Neuron (in vitro differentiated cells): ENCODE results near the gene SLC25A26.

ENCODE experiments used
- H2AFZ ChIP-seq: one replicate; pipeline ENCODE4 v1.6.1; 2013; ENCODE audit warnings: low read depth, mild to moderate bottlenecking, inconsistent platforms, low read length, moderate library complexity
- H3K27me3 ChIP-seq: one replicate; pipeline ENCODE4 v1.6.1; 2013; ENCODE audit warnings: low read length; ENCODE audit not compliant: insufficient read depth
- H3K36me3 ChIP-seq: one replicate; pipeline ENCODE4 v1.6.1; 2013; ENCODE audit warnings: low read length; ENCODE audit not compliant: insufficient read depth
- H3K4me1 ChIP-seq: one replicate; pipeline ENCODE4 v1.6.1; 2013; ENCODE audit warnings: low read length; ENCODE audit not compliant: insufficient read depth
- H3K4me3 ChIP-seq: 2 replicates; pipeline ENCODE4 v1.5.1; 2013; ENCODE audit warnings: mild to moderate bottlenecking, low read length, moderate library complexity
- H3K9me3 ChIP-seq: one replicate; pipeline ENCODE4 v1.6.1; 2013; ENCODE audit warnings: low read length

Gene SLC25A26

DNA sequence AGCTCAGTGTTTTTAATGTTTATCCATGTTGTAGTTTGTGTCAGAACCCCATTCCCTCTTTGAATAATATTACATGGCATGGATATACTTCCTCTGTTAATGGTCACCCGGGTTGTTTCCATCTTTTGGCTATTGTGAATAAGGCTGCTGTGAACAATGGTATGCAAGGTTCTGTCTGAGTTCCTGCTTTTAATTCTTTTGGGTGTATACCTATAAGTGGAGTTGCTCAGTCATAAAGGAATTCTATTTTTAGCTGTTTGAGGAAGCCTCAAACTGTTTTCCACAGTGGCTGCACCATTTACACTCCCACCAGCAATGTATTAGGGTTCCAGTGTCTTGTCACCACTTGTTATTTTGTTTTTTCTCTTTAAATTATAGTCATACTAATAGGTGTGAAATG is 99.6 kb downstream of the SLC25A26 start:
- no peaks in the 10 kb centered on the region for H3K27me3 ChIP-seq
- peaks cover 5% of the 10 kb centered on the region for H3K9me3 ChIP-seq
- H3K36me3 ChIP-seq, result no peaks in the 10 kb centered on the region
- H2AFZ ChIP-seq, result no peak overlapping the region
- H3K4me1 ChIP-seq, result no peaks in the 10 kb centered on the region
- H3K4me3 ChIP-seq, result no peak overlapping the region

DNA sequence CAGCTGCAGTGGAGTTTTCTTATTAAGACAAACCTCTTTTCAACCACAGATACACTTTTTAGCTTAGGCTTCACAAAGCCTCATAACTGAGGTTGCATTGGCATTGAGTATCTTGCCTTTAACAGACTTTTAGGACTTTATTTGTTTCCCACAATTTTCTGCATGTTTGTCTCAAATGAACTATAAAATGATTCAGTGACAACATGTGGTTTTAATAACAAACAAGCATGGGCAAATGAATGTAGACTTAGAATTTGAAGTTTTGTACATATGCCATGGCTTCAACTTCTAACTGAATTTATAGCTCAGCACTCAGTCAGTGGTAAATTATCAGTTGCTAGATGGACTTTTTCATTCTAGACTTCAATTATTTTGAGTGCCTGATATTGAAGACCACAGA is 101.6 kb downstream of the SLC25A26 start:
- Histone ChIP-seq H2AFZ (no peak overlapping the region), H3K4me1 (no peaks in the 10 kb centered on the region), H3K27me3 (no peaks in the 10 kb centered on the region), H3K4me3 (no peak overlapping the region), H3K9me3 (peaks cover 2% of the 10 kb centered on the region), H3K36me3 (no peaks in the 10 kb centered on the region)

DNA sequence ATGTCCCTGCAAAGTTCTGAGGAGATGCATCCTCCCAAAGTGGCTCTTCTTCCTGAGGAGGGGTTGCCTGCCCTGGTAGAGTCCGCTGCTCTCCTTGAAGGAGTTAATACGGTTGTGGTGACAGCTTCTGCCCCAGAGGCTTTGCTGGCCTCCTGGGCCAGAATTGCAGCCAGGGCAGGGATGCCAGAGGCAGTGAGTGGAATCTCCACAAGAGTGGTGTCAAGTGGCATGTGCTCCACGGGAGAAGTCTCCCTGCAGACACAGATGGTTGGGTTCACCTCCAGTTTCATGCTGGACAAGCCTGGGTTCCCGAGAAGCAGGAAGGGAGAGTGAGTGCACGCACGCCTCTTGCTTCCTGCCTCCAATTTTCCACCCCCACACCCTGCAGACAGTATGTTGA is 105.5 kb downstream of the SLC25A26 start:
- H2AFZ ChIP-seq, result no peak overlapping the region
- no peaks in the 10 kb centered on the region for H3K27me3 ChIP-seq
- H3K4me3 ChIP-seq, result no peak overlapping the region
- H3K9me3 ChIP-seq, result peaks cover 2% of the 10 kb centered on the region
- no peaks in the 10 kb centered on the region for H3K36me3 ChIP-seq
- H3K4me1 ChIP-seq, result no peaks in the 10 kb centered on the region

DNA sequence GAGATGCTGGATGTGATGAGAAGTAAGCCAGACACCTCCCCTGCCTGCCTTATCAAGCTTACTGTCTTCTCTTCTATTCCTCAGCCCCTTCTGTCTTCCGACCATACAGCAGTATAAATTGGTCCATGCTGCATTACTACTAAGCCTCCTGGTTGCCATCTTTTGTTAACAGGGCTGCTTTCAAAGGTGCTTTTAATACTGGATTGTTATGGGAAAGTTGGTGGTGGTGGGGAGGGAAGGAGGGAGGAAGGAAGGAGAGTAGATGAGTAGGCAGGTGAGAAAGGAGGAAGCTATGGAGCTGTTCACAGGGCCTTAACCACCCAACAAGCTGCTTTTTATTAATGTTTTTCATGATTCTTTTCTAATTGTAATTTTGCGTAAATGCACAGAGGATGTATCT is 114.9 kb downstream of the SLC25A26 start:
- Histone ChIP-seq H3K27me3 (no peaks in the 10 kb centered on the region), H2AFZ (no peak overlapping the region), H3K36me3 (no peaks in the 10 kb centered on the region), H3K4me1 (peaks cover 18% of the 10 kb centered on the region), H3K9me3 (no peaks in the 10 kb centered on the region), H3K4me3 (no peak overlapping the region)

DNA sequence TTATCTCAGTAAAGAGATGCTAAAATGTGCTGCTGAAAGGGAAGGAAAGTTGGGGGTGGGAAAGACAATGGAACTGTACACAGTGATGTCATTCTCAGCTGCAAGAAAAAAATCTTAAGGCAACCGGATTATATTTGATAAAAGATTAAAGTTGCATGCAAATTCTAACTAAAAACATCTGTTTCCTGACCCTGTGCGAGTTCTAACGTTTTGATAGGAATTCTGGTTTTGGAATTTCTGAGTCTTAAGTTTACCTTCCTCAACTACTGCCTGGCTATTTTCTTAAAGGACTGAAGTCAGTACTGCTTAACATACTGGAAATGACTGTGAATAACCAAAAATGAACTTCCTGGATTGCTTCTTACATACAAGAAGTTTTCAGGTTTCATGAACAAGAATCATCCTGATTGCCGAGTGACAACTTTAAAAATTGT is 115.5 kb downstream of the SLC25A26 start:
- Histone ChIP-seq H3K4me3 (no peak overlapping the region), H3K27me3 (no peaks in the 10 kb centered on the region), H2AFZ (no peak overlapping the region), H3K36me3 (no peaks in the 10 kb centered on the region), H3K9me3 (no peaks in the 10 kb centered on the region), H3K4me1 (peaks cover 18% of the 10 kb centered on the region)

DNA sequence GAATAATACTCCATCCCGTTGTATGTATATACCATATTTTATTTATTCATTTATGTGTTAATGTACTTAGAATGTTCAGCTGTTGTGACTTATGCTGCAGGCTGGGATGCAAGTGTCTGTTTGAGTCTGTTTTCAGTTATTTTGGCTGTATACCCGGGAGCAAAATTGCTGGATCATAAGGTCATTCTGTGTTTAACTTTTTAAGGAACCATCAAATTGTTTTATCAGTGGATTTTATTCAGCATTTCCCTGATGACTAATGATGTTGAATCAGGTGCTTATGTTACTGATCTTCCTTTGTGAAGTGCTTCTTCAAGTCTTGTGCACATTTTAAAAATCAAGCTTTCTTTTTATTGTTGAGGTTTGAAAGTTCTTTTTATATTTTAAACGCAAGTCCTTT is 118.1 kb downstream of the SLC25A26 start:
- no peak overlapping the region for H2AFZ ChIP-seq
- H3K27me3 ChIP-seq, result no peaks in the 10 kb centered on the region
- no peak overlapping the region for H3K4me3 ChIP-seq

DNA sequence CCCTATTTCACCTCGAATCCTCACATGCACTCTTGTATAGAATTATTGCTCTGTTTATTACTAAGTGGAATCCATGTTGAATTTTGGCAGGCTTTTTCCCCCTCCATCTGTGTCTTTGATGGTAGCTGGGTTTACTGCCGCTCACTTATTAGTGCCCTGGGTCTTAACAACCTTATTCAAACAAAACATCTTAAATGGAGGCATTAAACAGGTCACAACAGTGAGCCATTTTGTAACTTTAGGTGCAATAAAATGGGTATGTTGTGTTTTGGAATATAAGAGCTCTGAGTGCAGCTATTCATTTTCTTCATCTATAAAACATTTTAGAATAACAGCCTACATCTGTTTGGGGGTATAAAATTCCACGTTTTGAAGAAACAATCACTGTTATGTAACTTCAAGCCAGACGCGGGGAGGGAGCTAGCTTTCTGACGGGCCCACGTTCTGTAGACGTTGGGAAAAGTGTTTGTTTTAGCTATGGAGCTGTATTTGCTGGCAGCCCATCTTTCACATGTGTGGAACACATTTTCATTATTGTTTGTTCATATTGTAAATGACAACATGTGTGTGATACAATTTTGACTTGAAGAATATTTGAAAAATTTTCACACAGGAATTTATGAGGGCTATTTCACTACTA is 122.0 kb downstream of the SLC25A26 start:
- Histone ChIP-seq H2AFZ (no peak overlapping the region), H3K36me3 (no peaks in the 10 kb centered on the region), H3K4me1 (no peaks in the 10 kb centered on the region), H3K4me3 (no peak overlapping the region), H3K9me3 (no peaks in the 10 kb centered on the region), H3K27me3 (no peaks in the 10 kb centered on the region)

More for the DNA sequence above, 118.1 kb downstream of the SLC25A26 start:
- H3K36me3 ChIP-seq, result no peaks in the 10 kb centered on the region
- H3K9me3 ChIP-seq, result no peaks in the 10 kb centered on the region
- peaks cover 18% of the 10 kb centered on the region for H3K4me1 ChIP-seq

DNA sequence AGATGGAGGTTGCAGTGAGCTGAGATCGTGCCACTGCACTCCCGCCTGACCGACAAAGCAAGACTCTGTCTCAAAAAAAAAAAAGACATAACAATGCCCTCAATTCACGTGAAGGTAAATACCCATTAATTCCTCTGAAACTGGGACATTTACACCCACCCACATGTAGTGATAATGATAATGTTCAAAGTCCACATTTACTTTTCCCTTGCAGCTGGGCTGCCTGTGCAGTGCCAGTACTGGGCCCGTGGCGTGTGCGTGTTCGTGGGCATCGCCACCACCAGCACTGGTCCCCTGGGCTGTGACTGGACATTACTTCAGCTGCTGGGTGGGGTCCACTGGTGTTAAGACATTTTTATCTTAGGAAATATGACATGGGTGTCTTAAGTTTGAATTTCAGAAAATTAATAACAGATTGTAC is 123.6 kb downstream of the SLC25A26 start:
- Histone ChIP-seq H3K4me1 (no peaks in the 10 kb centered on the region), H2AFZ (no peak overlapping the region), H3K9me3 (no peaks in the 10 kb centered on the region), H3K27me3 (no peaks in the 10 kb centered on the region), H3K4me3 (no peak overlapping the region), H3K36me3 (no peaks in the 10 kb centered on the region)

DNA sequence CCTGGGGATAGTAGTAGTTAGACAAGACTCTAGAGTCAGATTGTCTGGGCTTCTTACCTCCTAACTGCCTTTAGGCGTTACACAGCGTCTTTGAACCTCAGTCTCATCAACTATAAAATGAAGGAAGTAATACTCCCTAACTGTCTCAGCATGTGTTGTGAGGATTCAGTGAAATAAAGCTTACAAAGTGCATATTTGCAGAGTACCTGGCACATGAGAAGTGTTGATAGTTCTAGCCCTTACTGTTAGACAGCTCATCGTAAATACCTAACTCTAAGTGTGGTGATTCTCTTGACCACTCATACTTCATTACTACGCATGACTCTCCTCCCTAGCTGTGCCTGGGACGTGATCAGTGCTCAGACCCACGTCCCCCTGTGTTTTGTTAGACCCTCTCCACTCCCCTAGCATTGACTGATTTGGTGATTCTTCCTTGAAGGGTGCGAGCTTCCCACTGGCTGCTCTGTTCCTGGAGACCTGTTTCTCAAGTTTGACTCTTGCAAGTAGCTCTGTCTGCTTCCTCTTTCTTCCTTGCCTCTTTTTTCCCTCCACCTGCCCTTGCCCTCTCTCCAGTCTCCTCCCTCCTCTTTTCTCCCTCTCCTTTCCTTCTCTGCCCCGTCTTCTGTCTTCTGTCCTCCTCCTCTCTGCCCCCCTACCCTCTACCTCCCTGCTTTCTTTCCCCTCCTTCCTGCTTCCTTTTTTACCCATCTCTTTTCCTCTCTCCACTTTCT is 124.2 kb downstream of the SLC25A26 start:
- Histone ChIP-seq H3K4me3 (no peak overlapping the region), H3K4me1 (no peaks in the 10 kb centered on the region), H3K36me3 (no peaks in the 10 kb centered on the region), H3K27me3 (no peaks in the 10 kb centered on the region), H2AFZ (no peak overlapping the region), H3K9me3 (no peaks in the 10 kb centered on the region)

DNA sequence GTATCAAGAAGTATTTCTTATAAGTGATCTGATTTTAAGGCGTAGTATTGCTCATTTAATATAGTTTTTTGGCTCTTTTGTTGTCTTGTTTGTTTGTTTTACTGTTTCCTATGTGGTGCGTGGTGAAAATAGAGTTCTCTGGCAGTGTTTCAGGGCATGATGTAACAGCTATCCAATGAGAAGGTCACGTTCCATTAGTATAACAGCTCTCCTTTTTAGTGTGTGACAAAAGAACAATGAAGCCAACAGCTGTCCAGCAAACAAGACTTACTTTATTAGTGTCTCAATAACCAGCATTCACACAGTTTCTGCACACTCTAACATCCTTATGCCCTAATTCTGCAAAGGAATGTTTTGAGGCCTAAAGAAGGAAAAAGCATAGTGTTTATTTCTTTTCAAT is 127.9 kb downstream of the SLC25A26 start:
- no peaks in the 10 kb centered on the region for H3K9me3 ChIP-seq
- H2AFZ ChIP-seq, result no peak overlapping the region
- no peaks in the 10 kb centered on the region for H3K27me3 ChIP-seq
- H3K4me3 ChIP-seq, result no peak overlapping the region
- H3K36me3 ChIP-seq, result no peaks in the 10 kb centered on the region
- H3K4me1 ChIP-seq, result no peaks in the 10 kb centered on the region

DNA sequence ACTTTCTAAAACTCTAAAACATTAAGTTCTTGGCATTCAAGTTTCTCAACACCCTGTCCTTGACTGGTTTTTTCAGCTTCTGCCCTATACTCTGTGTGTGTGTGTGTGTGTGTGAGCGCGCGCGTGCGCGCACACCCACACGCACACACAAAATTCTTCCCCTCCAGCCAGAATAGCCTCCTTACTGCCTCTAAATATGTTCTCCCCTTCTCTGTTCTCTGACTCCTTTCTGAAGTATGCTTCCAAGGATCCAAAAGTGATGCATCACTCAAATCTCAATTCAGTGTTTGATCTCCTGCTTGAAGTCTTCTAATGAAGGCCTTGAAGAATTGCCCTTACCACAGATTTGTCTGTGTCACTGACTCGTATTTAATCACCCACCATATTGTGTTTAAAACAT is 129.8 kb downstream of the SLC25A26 start:
- no peaks in the 10 kb centered on the region for H3K36me3 ChIP-seq
- no peaks in the 10 kb centered on the region for H3K9me3 ChIP-seq
- H3K27me3 ChIP-seq, result no peaks in the 10 kb centered on the region
- H3K4me1 ChIP-seq, result no peaks in the 10 kb centered on the region
- H3K4me3 ChIP-seq, result no peak overlapping the region
- H2AFZ ChIP-seq, result no peak overlapping the region

DNA sequence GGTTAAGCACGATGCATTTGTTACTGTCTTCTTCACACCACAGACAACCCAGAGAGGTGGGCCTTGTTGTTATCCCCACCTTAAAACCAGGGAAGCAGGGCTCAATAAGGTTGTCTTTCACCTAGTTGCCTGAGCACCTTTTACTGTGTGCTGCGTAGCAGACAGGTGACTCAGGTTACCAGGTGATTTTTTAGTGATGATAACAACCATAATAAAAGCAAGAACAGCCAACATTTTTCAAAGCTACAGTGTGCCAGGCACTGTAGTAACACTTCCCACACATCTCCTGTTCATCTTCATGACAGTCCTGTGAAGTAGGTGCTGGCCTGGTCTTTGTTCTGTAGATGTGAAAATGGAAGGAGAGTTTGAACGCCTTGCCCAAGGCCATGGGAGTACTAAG is 132.2 kb downstream of the SLC25A26 start:
- Histone ChIP-seq H3K4me3 (no peak overlapping the region), H3K9me3 (no peaks in the 10 kb centered on the region), H2AFZ (no peak overlapping the region), H3K4me1 (no peaks in the 10 kb centered on the region), H3K36me3 (no peaks in the 10 kb centered on the region), H3K27me3 (no peaks in the 10 kb centered on the region)

DNA sequence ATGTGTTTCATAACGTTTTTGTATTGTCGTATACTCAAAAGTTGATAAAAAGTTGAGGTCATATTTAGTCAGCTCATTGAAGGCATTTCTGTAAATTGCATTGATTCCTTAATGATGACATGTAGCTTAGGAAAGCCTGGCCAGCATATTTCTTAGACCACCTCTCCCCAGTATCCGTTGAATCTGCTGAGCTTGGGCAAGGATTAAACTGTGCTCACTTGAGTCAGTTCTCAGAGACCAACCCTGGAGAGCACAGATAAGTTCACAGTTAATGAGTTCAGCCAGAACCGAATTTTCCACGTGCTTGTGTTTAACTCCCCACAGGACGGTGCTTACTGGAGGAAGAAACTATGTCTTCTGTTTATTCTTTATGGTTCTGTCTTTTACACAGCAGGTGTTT is 132.7 kb downstream of the SLC25A26 start:
- no peaks in the 10 kb centered on the region for H3K4me1 ChIP-seq
- no peaks in the 10 kb centered on the region for H3K27me3 ChIP-seq
- H3K36me3 ChIP-seq, result no peaks in the 10 kb centered on the region
- no peak overlapping the region for H2AFZ ChIP-seq
- H3K9me3 ChIP-seq, result no peaks in the 10 kb centered on the region
- H3K4me3 ChIP-seq, result no peak overlapping the region

DNA sequence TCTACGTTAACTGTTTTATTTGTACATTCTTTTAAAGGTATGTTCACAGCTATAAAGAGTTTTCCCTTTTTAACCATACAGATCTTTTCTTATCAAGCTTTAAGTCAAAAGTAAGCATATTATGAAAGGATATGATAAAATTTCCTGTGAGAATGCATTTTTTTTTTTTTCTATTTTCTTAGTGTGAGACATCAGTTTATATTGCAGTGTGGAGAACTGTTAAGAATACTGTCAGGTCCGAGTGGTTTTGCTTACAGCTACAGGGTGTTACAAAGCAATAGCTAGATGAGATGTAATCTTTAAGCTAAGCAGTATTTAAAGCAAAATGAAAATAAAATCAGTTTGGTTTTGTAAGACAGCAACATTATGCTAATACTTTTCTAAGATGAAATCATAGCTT is 133.2 kb downstream of the SLC25A26 start:
- H2AFZ ChIP-seq, result no peak overlapping the region
- no peaks in the 10 kb centered on the region for H3K4me1 ChIP-seq
- H3K4me3 ChIP-seq, result no peak overlapping the region
- no peaks in the 10 kb centered on the region for H3K27me3 ChIP-seq
- no peaks in the 10 kb centered on the region for H3K36me3 ChIP-seq
- H3K9me3 ChIP-seq, result no peaks in the 10 kb centered on the region
